Germinal center (tissue), 1 donor: ENCODE measurements around the gene GIPC1.
A peak's percentile ranks its signal among the peaks of the same experiment; 100 is the strongest.

Source experiments
- DNase-seq: peaks from one replicate; pipeline ENCODE4 v3.0.0; 2012; ENCODE audit warnings: mixed read lengths, low spot score

Gene GIPC1

DNA sequence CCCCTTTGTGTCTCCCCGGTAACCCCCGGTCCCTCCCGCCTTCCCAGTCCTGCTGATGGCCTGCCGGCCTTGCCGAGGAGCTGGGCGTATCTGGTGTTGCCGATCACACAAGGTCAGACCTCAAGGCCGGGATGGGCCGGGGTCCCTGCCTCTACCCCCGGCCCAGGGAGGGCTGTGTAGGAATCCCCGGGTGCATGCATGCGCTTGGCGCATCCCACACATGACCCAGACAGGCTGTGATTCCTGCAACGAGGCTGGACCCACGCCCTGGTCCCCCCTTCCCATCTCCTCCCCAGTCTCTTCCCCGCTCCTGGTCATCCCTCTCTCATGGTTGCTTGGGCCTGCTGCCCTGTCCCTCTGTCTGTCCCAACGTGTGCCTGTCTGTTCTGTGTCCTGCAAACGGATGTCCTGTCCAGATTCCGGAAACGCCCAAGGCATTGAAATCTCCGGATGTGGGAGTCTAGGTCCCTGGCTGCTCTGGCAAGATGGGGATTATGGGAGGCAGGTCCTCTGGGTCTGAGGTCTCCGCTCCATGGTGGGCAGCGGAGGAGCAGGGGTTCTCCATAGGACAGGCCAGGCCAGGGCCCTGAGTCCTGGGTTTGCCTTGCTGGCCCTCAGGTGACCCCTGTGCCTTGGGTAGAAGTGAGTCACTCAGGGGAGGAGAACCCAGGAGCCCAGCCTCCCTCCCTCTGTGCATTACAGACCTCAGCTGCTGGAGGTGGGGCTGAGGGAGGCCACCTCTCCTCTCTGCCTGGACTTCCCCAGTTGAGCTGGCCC is 61.2 kb downstream of the GIPC1 start:
- DNase-seq, result no peak

DNA sequence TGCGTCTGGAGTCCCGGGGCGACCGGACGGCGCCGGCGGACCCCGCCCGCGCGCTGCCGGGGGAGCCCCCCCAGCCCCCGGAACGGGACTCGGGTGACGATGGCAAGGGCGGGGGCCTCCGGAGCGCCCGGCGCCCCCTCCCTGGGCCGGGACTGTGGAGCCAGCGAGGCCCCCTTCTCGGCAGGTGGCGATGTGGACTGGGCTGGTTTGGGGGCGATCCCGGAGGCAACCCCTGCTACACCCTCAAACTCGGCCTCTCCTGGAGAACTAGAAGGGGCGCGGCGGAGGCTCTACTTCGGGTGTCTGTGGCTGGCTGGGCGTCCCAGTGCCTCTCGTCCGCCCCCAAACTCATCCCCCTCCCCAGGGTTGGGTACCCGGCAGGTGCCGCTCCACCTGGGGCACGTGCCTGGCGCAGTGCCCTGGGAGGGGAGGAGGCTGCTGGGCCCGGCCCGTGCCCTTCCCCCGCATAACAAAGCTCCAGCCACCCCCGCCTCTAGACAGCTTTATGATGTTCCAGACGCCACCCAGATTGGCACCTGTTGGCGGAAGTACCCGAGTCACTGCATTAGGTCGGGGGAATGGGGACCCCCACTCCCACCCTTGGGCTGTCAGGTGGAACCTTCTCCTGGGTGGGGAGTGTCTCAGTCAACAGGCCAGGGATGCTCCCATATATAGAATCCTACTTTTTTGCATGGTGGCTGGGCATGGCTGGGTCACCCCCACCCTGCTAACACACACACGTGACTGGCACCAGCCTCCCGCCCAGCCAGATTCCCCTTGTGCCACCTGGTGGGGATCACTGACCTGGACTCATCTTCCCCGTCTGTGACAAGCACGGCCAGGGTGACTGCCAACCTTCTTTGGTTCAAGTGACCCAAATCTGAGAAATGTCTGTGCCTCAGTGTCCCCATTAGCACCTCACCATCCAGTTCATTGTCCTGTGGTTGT is 62.1 kb downstream of the GIPC1 start:
- peak; percentile 45 for DNase-seq

DNA sequence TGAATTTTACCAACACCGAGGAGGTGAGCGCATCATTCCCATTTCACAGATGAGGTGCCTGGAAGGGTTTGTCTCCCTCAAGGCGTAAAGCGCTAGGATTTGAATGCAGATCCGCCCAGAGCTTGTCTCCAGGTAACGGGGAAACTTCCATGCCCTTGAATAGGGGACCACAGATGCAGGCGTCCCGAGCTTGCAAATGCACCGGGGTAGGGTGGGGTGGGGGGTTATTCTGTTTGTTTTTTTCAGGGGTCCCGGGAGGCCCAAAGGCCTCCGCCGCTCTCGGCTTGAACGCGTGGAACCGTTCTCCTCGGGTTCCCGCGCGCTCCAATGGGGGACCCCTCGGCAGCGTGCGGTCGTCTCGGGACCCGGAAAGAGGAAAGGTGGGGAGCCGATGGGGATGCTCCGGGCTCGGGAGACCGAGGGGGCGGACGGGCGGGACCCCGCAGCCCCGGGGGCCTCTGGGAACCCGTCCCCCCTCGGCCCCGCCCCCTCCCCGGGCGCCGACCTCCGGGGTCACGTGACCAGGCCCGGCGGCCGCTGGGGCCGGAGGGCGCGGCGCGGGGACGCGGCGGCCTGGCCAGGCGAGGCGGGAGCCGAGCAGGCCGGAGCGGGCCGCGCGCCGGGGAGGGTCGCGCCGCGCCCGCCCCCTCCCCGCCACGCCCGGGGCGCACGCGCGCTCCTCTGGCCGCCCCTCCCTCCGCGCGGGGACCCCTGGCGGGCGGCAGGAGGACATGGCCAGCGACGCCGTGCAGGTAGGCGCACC is 63.0 kb downstream of the GIPC1 start, which contains the start of gene PKN1:
PKN1 (plus strand) TSS at position 516 of the 763 bp plus-strand sequence; CDS start at position 732, 216 bp downstream.
- DNase-seq, result peak; percentile 79

DNA sequence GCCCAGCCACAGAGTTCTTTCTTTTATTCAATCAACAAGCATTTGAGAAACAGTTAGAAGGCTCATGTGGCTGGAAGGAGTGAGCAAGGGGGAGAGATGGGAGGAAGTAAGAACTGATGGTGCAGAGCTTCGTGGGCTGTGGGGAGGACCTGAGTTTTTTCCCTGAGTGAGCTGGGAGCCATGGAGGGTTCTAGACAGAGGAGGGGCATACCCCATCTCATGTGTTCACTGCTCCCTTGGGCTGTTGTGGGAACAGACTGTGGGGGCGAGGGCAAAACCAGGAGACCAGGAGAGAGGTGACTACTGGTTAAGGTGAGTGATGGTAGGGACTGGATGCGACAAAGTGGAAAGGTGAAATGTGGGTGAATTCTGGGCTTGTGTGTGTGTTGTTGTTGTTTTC is 65.2 kb downstream of the GIPC1 start:
- no peak for DNase-seq

DNA sequence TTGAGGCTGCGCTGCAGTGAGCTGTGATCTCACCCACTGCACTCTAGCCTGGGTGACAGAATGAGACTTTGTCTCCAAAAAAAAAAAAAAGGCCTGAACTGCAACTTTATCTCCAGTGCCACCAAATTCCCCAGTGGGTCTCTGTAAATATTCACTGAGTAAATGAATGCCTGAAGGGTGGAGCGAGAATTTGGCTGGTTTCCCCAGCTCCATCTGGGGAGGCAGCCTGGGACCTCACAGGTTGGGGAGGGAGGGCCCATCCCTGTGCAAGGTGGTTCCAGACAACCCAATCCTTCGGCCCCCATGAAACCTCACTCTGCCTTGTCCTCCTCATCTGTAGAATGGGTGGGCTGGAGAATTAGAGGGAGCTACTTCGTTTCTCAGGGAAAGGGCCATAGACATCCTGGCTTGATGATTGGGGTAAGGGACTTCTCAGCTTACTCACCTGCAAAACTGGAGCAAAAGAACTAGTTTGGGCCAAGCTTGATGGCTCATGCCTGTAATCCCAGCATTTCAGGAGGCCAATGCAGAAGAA is 67.0 kb downstream of the GIPC1 start:
- DNase-seq, result no peak
